Inferior parietal cortex (tissue), 1 donor: ENCODE results near the gene NRP1.
"Not testable (repeated sequence)": the region's sequence is repeated elsewhere in the genome, so short reads cannot be mapped to it uniquely, and the experiment has no call there.

Source experiments
- DNase-seq: peaks from one replicate; pipeline ENCODE4 v3.0.0-alpha.2; 2016; ENCODE audit errors: extremely low spot score

Gene NRP1

DNA sequence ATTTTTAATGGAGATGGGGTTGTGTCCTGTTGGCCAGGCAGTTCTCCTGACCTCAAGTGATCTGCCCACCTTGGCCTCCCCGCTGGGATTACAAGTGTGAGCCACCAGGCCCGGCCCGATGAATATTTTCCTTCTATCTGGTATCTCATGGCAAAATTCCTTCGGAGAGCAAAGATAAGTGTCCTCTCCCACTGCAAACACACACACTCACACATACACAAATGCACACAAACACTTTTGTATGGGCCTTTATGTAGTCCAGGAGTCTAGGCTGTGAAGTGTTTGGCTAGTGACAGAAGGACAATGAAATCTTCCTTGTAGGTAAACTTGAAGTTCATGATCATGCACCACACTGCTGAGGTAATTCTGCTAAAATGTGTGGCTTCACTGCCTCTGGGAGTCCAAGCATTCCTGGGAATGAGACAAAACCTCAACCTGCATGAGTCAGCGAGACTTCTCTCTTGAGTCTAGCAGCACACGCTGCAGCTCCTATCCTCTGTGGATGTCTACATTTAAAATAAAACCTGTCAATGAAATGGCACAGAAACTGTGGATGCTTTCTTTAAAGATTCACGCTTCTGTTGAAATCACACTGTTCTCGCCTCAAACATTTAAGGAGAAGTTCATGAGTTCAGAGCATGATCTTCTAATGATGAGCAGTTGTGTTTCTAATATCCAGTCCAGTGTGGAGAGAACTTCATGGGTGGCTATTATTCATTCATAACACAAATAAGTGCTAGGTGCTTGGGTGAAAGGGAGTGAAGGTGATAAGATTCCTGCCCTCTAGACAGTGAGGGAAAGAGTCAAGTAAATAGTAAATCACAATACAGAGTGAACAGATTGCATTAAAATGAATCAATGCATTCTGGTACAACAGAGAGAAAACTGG is 96.5 kb downstream of the NRP1 start:
- no peak for DNase-seq

DNA sequence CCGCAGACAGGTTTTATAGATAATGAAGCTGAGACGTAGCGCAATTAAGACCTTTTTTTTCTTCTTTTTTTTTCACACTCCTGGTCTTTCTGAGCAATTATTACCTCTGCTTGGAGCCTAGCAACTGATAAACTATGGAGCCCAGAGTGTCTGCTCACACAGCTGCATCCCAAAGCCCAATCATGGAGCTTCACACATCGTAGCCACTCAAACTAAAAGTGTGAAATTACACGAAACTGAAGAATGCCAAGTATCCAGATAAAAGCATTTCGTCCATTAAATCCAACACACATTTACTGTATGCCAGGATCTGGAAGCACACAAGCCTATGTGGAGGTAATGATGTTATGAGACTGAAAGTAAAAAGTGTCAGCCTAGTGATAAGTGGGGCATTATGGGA is 97.6 kb downstream of the NRP1 start:
- no peak for DNase-seq

DNA sequence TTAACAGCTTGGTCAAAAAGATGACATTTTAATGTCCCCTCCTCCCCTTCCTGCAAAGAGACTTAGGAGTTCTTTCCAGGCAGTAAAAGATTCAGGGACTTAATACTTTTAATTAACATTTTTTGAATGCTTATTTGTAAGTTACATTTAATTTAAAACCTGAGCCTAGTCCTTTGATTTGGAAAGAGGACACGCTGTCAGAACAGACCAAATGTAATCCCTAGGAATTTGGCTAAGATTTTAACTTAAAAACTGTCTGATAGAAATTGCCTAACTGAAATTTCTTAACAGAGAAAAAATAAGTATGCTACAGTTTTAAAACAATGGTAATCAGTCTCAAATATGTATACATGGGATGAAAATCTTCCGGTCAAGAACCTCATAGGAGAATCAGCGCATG is 98.5 kb downstream of the NRP1 start:
- DNase-seq = no peak

DNA sequence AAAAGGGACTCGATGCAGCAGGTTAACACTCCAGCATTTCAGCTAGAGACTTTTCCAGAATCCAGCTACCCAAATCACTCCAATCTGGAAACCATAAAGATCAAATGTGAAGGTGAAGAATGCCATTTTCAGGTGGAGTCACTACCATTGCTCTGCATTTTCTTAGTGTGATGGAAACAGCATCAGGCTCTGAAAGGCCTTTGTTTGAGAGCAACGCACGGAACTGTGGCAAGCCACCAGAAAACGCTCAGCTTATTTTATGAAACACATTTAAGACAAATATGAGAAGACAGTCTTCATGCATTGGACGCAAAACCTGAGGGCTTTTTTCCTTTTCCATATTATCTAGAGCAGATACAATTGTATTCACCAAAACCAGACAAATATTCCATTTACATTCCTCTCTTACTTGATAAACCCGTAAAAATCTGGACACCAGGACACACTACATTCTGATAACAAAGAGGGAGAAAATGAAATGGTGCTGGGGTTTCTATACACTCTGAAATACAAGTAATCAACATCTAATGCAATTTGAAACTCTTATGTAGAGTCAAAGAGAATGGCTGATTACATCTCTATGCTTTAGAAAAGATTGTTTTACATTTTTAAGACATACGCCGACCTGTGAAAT is 99.1 kb downstream of the NRP1 start:
- no peak for DNase-seq

DNA sequence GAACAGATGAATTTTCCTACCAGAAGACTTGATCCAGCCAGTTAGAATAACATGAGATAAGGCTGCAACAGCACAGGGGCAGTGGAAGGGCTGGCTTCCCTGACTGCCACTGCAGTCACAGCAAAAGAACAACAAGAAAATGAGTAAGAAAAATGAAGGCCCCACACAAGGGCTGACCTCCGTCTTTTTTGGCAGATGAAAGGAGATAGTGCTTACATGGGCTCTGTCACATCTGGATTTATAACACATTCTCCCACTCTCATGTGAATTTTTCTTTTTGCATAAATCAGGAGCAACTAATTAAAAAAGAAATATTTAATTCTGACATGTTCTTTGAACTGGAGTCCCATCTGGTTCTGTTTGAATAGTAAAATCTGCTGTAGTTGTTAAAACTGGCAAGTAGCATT is 99.6 kb downstream of the NRP1 start:
- no peak for DNase-seq

DNA sequence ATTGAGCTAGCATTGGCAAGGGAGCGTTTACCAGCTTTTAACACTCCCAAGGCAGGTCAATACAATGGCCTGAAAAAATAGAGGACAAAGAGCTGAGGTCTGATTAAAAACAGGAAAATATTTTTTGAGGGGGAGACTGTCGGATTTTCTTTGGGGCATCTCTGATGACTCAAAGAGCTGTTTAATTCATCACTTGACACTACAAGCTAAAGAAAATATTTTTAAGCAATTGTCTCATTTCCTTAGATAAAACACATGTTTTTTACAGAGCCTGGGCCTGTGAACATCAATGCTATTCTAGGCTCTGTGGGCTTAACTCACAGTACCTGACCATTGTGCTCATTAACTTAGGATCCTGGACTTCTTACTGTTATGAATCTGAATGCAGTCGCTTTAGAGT is 100.8 kb downstream of the NRP1 start:
- DNase-seq = no peak

DNA sequence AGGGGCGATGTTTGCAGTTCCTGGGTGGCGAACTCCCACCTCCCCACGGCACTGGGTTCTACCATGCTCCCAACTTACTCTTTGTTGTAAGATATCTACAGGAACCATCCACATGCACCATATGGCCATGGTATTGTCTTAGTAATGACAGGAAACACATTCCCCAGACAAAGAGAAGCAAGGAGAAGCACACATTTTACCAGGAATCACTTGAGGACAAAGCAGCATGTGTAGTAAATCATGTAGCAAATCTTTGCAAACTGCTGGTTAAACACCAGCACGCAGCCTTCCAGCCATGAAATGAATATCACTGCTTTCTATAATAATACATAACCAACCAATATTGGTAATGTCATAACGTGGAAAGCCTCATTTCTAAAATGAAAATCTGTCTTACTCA is 101.2 kb downstream of the NRP1 start:
- DNase-seq = no peak

DNA sequence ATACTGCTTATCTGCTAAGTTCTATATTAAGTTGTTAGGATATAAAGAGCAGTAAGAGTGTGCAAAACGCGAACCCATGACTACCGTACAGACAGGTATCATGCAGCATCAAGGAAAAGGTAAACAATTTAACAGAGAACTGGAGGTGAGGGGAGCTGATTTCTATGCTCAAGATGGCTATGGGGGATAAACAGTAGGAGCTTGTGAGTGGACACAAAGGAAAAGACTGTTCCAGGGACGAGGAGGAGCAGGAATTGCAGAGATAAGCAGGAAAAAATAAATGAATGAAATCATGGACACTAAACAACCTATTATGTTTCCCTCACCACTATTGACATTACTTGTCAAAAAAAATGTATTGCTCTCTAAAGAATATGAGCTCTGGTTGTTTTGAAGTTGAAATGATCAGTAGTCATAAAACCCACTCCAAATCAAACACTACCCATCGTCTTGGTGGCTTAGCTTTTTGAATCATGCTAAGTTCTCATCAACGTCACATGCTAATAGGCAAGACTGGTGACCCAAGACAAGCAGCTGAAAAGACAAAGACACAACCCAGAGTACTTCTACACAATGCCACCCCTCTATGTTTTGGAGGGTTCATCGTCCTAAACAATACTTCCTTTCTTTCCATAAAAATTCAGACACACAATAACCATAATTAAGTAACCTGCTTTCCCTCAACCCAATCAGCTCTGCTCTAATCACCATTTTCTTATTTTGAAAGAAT is 102.7 kb downstream of the NRP1 start:
- no peak for DNase-seq

DNA sequence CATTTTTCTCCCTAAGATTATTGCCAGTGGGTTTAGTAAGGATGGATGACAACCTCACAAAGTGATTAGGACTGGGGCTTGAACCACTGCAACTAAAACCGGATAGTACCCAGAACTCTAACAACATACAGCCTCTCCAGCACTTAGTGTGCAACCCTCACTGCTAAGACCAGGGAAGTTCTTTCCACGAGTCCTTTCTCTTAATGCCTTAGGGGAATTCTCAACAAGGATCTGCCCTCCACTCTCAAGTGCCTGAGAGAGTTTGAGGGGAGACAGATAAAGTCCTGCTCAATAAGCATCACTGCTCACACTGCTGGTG is 104.6 kb downstream of the NRP1 start:
- DNase-seq = no peak

DNA sequence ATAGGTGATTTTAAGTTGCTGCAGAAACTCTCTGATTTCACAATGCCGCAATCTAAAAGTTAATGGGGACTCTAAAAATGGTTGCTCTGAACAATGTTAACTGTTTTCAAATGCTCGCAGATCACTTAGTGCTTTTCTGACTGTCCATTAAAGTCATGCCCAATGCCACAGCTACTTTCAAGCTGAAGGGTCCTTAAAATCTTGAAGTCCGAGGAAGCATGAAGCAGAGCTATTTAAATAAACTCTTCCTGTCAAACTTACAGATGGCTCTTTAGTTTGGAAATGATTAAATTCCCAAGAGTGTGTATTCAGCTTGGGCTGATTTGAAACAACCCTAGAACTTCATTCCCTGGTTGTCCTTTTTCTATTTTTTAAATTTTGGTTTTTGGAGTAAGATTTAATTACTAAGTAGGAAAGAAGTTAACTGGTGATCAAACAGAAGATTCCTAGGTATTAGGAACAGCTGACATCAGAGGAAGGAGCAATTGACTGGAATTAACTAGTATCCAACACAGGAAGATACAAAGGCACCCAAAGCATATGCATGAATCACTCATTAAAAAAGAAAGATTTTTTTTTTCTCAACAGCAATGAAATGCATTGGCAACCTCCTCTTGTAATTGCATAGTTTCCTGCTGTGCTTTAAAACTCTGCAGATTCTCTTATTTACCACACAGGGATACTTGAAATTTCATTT is 105.1 kb downstream of the NRP1 start:
- no peak for DNase-seq

DNA sequence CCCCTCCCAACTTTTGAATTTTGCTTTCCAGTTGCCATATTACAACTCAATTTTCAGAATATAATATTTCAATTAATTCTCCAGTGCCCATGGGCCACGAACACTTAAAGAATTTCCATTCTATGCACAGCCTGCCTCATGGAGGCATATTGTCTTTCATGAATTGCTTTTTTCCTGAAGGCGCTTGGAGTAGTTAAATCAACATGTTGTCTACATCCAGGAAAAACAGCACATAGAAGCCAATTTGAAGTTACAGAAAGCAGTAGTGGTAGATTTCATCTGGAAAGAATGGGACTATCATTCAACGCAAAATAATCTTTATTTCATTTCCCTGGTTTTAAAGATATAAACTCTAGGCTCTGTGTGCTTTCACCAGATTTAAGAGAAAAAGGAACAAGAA is 106.0 kb downstream of the NRP1 start:
- DNase-seq = no peak

DNA sequence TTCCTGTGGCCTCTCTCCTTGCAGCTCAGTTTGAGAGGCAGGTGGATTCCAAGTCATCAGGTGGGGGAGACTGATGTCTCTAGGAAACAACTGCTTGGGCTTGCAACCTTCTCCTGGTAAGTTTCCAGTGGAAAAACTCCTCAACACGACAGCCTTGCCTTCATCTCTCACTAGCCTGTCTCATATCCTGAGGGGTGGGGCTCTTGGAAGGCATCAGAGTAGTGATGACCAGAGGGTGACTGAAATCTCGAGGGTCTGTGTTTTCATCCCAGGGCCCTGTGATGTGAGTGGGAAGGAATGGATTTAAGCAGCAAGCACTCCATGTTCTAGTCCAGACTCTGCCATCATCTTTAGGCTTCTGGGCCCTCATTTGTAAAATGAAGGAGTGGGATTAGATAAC is 107.0 kb downstream of the NRP1 start:
- DNase-seq = no peak

DNA sequence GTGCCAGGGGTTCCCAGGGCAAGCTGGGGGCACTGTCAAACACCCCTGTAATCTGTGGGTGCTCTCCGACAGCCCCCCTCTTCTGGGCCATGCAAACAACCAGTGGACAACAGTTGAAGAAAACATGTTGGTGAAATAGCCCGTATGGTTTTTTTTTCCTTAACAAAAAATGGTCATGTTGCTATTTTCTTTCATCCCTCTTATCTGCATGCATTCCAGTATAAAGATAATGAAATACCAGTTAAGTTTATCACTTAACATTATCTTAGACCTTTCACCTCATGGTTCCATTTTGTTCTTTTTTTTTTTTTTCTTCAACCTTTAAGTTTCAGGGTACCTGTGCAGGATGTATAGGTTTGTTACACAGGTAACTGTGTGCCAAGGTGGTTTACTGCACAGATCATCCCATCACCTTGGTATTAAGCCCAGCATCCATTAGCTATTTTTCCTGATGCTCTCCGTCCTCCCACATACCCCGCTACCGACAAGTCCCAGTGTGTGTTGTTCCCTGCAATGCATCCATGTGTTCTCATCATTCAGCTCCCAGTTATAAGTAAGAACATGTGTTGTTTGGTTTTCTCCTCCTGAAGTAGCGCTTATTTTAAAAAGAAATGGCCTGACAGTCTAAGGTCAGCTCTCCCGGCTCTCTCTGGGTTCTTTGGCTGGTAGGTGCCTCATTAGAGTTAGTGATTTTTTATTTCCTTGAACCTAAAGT is 110.1 kb downstream of the NRP1 start:
- no peak for DNase-seq

DNA sequence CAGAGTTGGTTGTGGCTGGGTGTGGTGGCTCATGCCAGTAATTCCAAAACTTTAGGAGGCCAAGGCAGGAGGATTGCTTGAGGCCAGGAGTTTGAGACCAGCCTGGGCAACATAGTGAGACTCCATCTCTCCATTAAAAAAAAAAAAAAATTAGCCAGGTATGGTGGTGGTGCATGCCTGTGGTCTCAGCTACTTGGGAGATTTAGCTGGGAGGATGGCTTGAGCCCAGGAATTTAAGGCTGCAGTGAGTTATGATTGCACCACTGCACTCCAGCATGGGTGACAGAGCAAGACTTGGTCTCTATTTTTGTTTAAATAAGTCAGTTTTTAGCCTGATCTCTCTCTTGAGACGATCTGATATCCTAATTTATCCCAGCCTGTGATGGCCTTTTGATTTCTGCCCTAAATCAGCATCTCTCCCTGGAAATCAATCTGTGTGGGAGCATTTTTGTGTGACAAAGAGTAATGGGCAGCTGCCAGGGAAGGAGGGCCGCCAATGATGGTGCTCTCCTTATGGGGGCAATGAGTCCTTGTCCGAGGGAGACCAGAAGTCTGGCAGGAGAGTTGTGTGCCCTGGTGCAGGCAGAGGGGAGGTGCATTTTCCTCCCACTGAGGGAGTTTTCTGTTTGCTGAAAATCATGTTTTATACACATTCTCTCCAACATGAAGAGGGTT is 111.0 kb downstream of the NRP1 start:
- no peak for DNase-seq

DNA sequence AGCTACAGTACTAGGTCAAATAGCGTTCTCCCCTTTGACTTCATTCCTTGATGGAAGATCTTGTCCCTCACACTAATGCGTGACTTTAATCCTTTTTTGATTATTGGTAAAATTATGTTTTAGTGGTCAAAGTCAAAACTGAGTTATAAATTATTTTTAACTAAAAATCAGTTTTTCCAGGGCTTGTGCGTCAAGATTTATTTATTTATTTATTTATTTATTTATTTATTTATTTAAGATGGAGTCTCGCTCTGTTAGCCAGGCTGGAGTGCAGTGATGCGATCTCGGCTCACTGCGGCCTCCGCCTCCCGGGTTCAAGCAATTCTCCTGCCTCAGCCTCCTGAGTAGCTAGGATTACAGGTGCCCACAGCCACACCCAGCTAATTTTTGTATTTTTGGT is 112.2 kb downstream of the NRP1 start:
- not testable (repeated sequence) for DNase-seq

DNA sequence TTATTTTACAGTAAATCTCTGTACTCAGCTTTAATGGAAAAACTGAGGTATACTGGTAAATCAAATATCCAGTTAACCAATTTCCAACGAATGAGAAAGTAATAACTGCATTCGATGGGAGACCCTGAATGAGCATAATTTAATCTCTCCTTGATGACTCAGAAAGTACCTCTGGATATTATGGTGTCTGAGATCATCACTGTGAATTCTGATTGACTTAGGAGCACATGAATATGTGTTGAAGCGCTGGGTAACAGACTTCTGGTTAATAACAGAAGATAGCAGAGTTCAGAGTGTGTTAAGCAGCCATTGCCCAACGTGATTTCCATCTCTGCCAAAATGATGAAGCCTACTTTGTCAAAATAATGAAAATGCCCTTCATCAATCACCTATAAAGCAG is 116.6 kb downstream of the NRP1 start:
- no peak for DNase-seq

DNA sequence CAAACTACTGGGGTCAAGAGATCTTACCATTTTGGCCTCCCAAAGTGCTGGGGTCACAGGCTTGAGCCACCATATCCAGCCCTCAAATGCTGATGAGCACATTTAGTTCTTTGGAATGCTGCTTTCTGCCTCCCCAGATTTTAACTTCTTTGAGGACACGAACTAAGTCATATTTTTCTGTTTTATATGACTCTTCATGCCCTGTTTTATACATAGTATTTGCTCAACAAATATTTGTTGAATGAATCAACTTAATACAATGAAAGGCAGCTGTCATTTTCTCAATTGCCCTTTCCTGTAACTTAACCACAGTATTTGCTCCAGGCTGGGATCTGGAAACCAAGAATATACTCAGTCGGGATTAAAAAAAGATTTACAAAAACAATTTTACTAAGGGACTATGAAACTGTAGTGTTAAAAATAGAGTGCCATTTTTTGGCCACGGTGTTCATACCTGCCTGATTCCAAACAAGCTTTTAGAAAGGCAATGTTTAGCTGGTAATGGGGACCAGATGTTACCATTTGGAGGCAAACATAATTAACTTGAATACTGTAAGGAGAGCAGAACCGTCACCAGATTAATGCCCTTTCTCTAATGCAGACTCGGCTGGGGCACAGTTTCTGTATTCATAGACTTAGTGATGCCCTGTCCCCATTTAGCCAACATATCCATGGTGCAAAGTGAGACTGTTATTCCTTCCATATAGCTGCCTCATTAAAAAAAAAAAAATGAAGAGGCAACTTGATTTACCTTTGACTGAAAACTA is 117.6 kb downstream of the NRP1 start:
- no peak for DNase-seq

DNA sequence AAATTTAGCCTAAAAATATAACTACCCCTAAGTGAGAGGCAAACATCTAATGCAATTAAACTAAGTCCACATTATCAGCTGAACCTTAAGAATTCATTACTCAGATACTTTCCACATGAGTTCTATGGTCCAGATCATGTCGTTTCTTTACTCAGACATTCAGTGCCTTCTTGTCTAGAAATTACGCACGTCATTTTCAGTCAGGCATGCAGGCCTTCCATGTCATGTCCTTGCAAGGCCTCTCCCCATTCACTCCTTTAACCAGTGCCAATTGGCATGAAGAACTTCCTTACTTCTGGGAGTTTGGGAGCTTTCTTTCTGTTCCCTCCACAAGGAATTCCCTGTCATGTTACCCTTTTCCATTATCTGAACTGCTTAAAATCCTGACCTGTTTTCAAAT is 118.8 kb downstream of the NRP1 start:
- DNase-seq = no peak

DNA sequence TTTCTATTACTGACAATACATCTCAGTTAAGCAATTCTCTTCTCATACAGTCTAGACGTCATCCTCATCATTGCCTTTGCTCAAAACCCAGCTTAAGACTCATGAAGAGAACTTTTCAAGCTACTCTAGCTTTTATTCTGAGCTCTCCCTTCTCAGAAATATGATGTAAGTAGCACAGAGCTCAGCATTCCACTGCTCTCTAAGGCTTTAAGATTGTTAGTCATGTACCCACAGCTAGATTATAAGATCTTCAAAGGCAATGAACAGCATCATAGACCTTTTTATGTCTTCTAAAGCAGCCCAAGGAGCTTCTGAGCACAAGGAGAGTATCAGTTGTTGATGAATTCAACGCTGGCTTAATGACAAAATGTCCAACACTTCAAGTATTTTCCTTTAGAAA is 119.3 kb downstream of the NRP1 start:
- DNase-seq = no peak

DNA sequence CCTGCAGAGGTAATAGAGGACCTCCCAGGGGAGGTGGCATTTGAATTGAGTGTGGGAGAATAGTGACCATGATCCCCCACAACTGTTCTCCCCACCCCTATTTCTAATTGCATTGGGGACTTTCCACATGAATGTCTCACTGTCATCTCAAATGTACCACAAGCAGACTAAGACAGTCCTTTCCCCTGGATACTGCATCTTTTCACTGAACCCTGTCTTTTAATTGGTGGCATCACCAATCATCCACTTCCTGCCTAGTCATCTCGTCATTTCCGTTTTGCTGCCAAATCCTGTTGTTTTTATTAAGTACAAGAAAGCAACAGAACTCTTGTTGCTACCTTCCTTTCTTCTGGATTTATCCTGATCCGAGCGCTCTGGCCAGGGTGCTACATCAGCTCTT is 120.3 kb downstream of the NRP1 start:
- DNase-seq = no peak
